K562 (cell line): Measurements from ENCODE around the gene CROCC2. TPM values are rescaled to one million over a fixed set of nuclear protein-coding genes. Genes with fewer than 3 reads are reported as not detected.

Source experiments
- ATAC-seq: fragments of 200-7000 bp; cut with Tn5 transposase; 3 replicates; pipeline ENCODE4 v1.9.1; 2020; ENCODE audit warnings: moderate library complexity
- BruUV-seq: library from RNA; stranded (reverse); fragments of 400-500 nt; replicated peaks from 2 replicates; lab custom pipeline; 2021; lab: Mats Ljungman, UMichigan
- CTCF ChIA-PET: fragments of 300-600 bp; formaldehyde crosslinking; extraction: SDS; loops from one replicate; lab custom pipeline; 2021; ENCODE audit warnings: low intra/inter-chr PET ratio; lab: Yijun Ruan, JAX
- POLR2A ChIA-PET: fragments of 300-600, 350-650 bp; sonication (Branson Sonifier 250); formaldehyde crosslinking; extraction: SDS; loops from one replicate; lab custom pipeline; 2021; ENCODE audit warnings: antibody characterized with exemption, inconsistent platforms; lab: Yijun Ruan, JAX
- DNase-seq, 4 experiments: peaks; one replicate each; pipeline versions ENCODE4 v3.0.0 to v3.0.0-alpha.2; 2011 to 2018; ENCODE audit warnings: low spot score in 3 of 4, mixed read lengths in 3 of 4; ENCODE audit errors: extremely low read depth in 1 of 4
- FAIRE-seq: peaks from 2 replicates; lab custom pipeline; 2011; peaks lifted over from hg19 to GRCh38; lab: Jason Lieb, UNC
- H2AFZ ChIP-seq: 2 replicates; pipeline ENCODE4 v1.6.0; 2011; ENCODE audit warnings: low read depth, low read length, control low read depth, inconsistent platforms
- H3K27ac ChIP-seq: fragments of 200-600 bp; 3 replicates; pipeline ENCODE4 v1.8.0; 2011; ENCODE audit warnings: low read depth, mild to moderate bottlenecking, control low read depth, inconsistent platforms, low read length, moderate library complexity, mixed read lengths; ENCODE audit errors: extremely low read depth
- H3K27me3 ChIP-seq, 2 experiments: fragments of 300-600 bp in 1 of 2; 2 replicates in 1 of 2; 3 replicates in 1 of 2; pipeline versions ENCODE4 v1.6.0 to v1.8.0; 2011; ENCODE audit warnings: inconsistent platforms in 2 of 2, low read length in 2 of 2, mild to moderate bottlenecking in 1 of 2, mixed read lengths in 1 of 2, moderate library complexity in 1 of 2; ENCODE audit not compliant: control insufficient read depth in 2 of 2, insufficient read depth in 2 of 2
- H3K36me3 ChIP-seq: fragments of 300-600 bp; 3 replicates; pipeline ENCODE4 v1.8.0; 2011; ENCODE audit warnings: mild to moderate bottlenecking, low read length, inconsistent platforms; ENCODE audit not compliant: control insufficient read depth, insufficient read depth
- H3K4me1 ChIP-seq, 2 experiments: fragments of 200-600 bp in 1 of 2; replicated peaks in 1 of 2; 2 replicates in 1 of 2; 3 replicates in 1 of 2; pipeline versions ENCODE4 v1.5.1 to v1.8.0; 2011; ENCODE audit warnings: inconsistent platforms in 2 of 2, low read length in 2 of 2, mild to moderate bottlenecking in 1 of 2, mixed read lengths in 1 of 2, moderate library complexity in 1 of 2; ENCODE audit not compliant: control insufficient read depth in 2 of 2, insufficient read depth in 2 of 2
- H3K4me2 ChIP-seq: 2 replicates; pipeline ENCODE4 v1.6.1; 2011; ENCODE audit warnings: low read length, control low read depth, inconsistent platforms, mixed read lengths; ENCODE audit not compliant: insufficient read depth
- H3K4me3 ChIP-seq: fragments of 200-600 bp; sonication (generic), shearing (Covaris generic); 2 replicates; pipeline ENCODE4 v1.5.1; 2016; ENCODE audit warnings: control low read depth, inconsistent platforms
- H3K79me2 ChIP-seq: fragments of 200-600 bp; 3 replicates; pipeline ENCODE4 v1.8.0; 2011; ENCODE audit warnings: low read length, inconsistent platforms; ENCODE audit not compliant: control insufficient read depth, insufficient read depth
- H3K9ac ChIP-seq, 2 experiments: 2 replicates each; pipeline versions ENCODE4 v1.6.0 to v1.6.1; 2011; ENCODE audit warnings: low read depth in 2 of 2, low read length in 2 of 2, control low read depth in 1 of 2, inconsistent platforms in 1 of 2, mild to moderate bottlenecking in 1 of 2, mixed read lengths in 1 of 2; ENCODE audit not compliant: insufficient read depth in 1 of 2
- H3K9me1 ChIP-seq: one replicate; pipeline ENCODE4 v1.6.0; 2011; ENCODE audit warnings: inconsistent platforms, mild to moderate bottlenecking, low read length, moderate library complexity; ENCODE audit not compliant: control insufficient read depth, insufficient read depth
- H3K9me3 ChIP-seq: replicated peaks from 2 replicates; pipeline ENCODE4 v1.5.1; 2011; ENCODE audit warnings: low read depth, low read length, inconsistent platforms; ENCODE audit not compliant: control insufficient read depth, insufficient read depth
- H4K20me1 ChIP-seq: replicated peaks from 2 replicates; pipeline ENCODE4 v1.6.1; 2011; ENCODE audit warnings: low read length, inconsistent platforms, mixed read lengths; ENCODE audit not compliant: control insufficient read depth, insufficient read depth
- BRD4 ChIP-seq: fragments of 200-600 bp; sonication (generic); IDR thresholded peaks from 2 replicates; pipeline ENCODE4 v1.6.1; 2017; ENCODE audit warnings: inconsistent platforms
- CBX2 ChIP-seq: fragments of 200-600 bp; sonication (generic); IDR thresholded peaks from one replicate; pipeline ENCODE4 v1.6.1; 2012; ENCODE audit warnings: mild to moderate bottlenecking, low read length, inconsistent platforms; ENCODE audit not compliant: insufficient read depth, poor library complexity, severe bottlenecking
- CEBPB ChIP-seq: fragments of 450-650 bp; IDR thresholded peaks from 2 replicates; pipeline ENCODE4 v1.6.1; 2016; ENCODE audit warnings: missing genetic modification characterization, missing compliant biosample characterization
- DACH1 ChIP-seq: fragments of 450-650 bp; IDR thresholded peaks from 2 replicates; pipeline ENCODE4 v1.6.1; 2018; ENCODE audit not compliant: partially characterized antibody
- DMBX1 ChIP-seq: fragments of 250-450 bp; sonication (Bioruptor Pico); IDR thresholded peaks from 2 replicates; pipeline ENCODE4 v1.8.0; 2022; ENCODE audit warnings: inconsistent platforms, mild to moderate bottlenecking, moderate library complexity, borderline replicate concordance
- EGR1 ChIP-seq: fragments of 450-650 bp; conservative IDR thresholded peaks from 2 replicates; pipeline ENCODE4 v1.6.1; 2017; ENCODE audit warnings: mild to moderate bottlenecking
- HDAC1 ChIP-seq, 2 experiments: fragments of 450-650 bp; IDR thresholded peaks; 2 replicates each; pipeline ENCODE4 v1.6.1; 2016 to 2017; ENCODE audit warnings: inconsistent platforms in 1 of 2, mild to moderate bottlenecking in 1 of 2, moderate library complexity in 1 of 2
- MYBL2 ChIP-seq, 2 experiments: fragments of 450-650 bp in 1 of 2; sonication (generic) in 1 of 2; formaldehyde crosslinking in 1 of 2; IDR thresholded peaks; 2 replicates each; pipeline versions ENCODE4 v1.6.1 to v1.8.1; 2017 to 2022; ENCODE audit warnings: borderline replicate concordance in 1 of 2, inconsistent platforms in 1 of 2, low read depth in 1 of 2, mild to moderate bottlenecking in 1 of 2, missing genetic modification reagents in 1 of 2, moderate library complexity in 1 of 2
- NFE2 ChIP-seq: IDR thresholded peaks from 2 replicates; pipeline ENCODE4 v1.6.1; 2014; ENCODE audit warnings: antibody characterized with exemption, low read depth
- NR1H2 ChIP-seq: sonication (generic); formaldehyde crosslinking; IDR thresholded peaks from 2 replicates; pipeline ENCODE4 v1.4.0; 2020; ENCODE audit warnings: mild to moderate bottlenecking, missing genetic modification reagents
- PCBP1 ChIP-seq: fragments of 200-400 bp; formaldehyde crosslinking; IDR thresholded peaks from 2 replicates; pipeline ENCODE4 v1.6.1; 2018; ENCODE audit warnings: mild to moderate bottlenecking, low read depth, low read length; ENCODE audit not compliant: poor library complexity, severe bottlenecking
- ZNF133 ChIP-seq: fragments of 250-450 bp; sonication (Bioruptor Pico); IDR thresholded peaks from 2 replicates; pipeline ENCODE4 v1.4.0; 2020; ENCODE audit warnings: mild to moderate bottlenecking
- ZNF143 ChIP-seq: sonication (generic); formaldehyde crosslinking; IDR thresholded peaks from 2 replicates; pipeline ENCODE4 v1.9.0; 2022; ENCODE audit warnings: mild to moderate bottlenecking, missing genetic modification reagents
- ZNF184 ChIP-seq: sonication (generic); formaldehyde crosslinking; IDR thresholded peaks from 2 replicates; pipeline ENCODE4 v1.5.0; 2020; ENCODE audit warnings: missing genetic modification reagents
- ZNF41 ChIP-seq: fragments of 250-450 bp; sonication (Bioruptor Pico); conservative IDR thresholded peaks from 2 replicates; pipeline ENCODE4 v1.4.0; 2020; ENCODE audit warnings: mild to moderate bottlenecking
- ZNF586 ChIP-seq: fragments of 450-650 bp; formaldehyde crosslinking; conservative IDR thresholded peaks from 2 replicates; pipeline ENCODE4 v1.4.0; 2020; ENCODE audit warnings: mild to moderate bottlenecking, moderate library complexity
- ZNF644 ChIP-seq: fragments of 200-800 bp; sonication (Bioruptor generic); IDR thresholded peaks from 2 replicates; pipeline ENCODE4 v1.6.1; 2016; ENCODE audit warnings: low read depth, missing genetic modification characterization, missing compliant biosample characterization
- ZNF77 ChIP-seq: fragments of 250-450 bp; sonication (Bioruptor Pico); IDR thresholded peaks from 2 replicates; pipeline ENCODE4 v1.5.0; 2020
- WGBS: fragments of 100-300 bp; shearing (Covaris generic); methylation state at CpG from one replicate; pipeline ENCODE4 v1.1.6; 2016; ENCODE audit warnings: low coverage, mixed read lengths; ENCODE audit not compliant: insufficient coverage; ENCODE audit errors: missing lambda C conversion rate; 5-methylcytosine and 5-hydroxymethylcytosine counted together
- in situ Hi-C: fragments of 300-500 bp; cut with MboI; formaldehyde crosslinking; loops from 4 replicates; pipeline ENCODE4 v1.15.0; 2018; ENCODE audit warnings: inconsistent platforms, mixed read lengths
- intact Hi-C: fragments of 100-400 bp; cut with micrococcal nuclease; formaldehyde crosslinking; loops from 2 replicates; pipeline ENCODE4 v1.14.2; 2022
- polyA plus RNA-seq, 8 experiments: library from polyadenylated mRNA; depleted of rRNA in 4 of 8; stranded (reverse) in 5 of 8; unstranded in 3 of 8; fragments of >200 nt; fragmentation: Nextera tagmentation in 2 of 8; fragmentation: Illumina TruSeq in 1 of 8; extraction: Ambion mirVana in 2 of 8; extraction: Trizol in 1 of 8; gene quantifications; 2 replicates each; pipeline versions ENCODE4 v1.2.1 to v1.2.3, GENCODE V29; 2011 to 2014; ENCODE audit warnings: inconsistent platforms in 1 of 8, missing spikeins in 1 of 8
- total RNA-seq, 7 experiments: library from RNA; depleted of rRNA in 6 of 7; stranded (reverse); fragments of >200 nt in 6 of 7; fragmentation: Illumina TruSeq in 2 of 7; extraction: Trizol in 2 of 7; gene quantifications; 2 replicates each; pipeline versions ENCODE4 v1.2.1 to v1.2.3, GENCODE V29; 2011 to 2021; ENCODE audit warnings: low replicate concordance in 1 of 7

The CROCC2 gene
- total and polyA plus RNA-seq, 9 of the 15 experiments (the other 6 are each of a cell fraction or from before 2014, with no cell fraction given): not detected

DNA sequence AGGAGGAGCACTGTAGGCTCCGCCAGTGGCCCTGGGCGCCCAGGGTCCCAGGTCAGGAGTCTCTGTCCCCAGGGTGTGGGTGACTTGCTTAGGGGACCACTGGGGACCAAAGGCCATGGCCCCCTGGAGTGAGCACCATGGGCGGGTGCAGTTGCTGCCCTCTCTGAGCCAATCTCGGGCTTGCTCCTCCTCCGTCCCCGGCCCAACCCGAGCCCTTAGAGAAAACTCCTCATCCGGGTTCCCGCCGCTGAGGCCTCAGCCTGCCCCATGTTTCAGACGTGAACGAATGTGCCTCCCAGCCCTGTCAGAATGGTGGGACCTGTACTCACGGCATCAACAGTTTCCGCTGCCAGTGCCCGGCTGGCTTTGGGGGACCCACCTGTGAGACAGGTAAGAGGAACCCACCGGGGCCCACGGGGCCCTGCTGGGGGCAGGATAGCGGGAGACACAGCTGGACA is 130.9 kb downstream of the CROCC2 start:
- DNase-seq (no peak), ATAC-seq (no peak; the same call in 2 of the 3 replicates), FAIRE-seq (no peak)
- in situ Hi-C loops: no loop called here
- Histone ChIP-seq H3K27ac (no peak overlapping the region), H3K9ac (no peak overlapping the region), H3K9me1 (no peaks in the 10 kb centered on the region), H3K4me1 (peaks cover 0 to 25% of the 10 kb centered on the region in 2 experiments; a peak in 2 of 5 replicates), H3K4me3 (no peak overlapping the region), H3K27me3 (peaks cover 0 to 49% of the 10 kb centered on the region in 2 experiments; a peak in 2 of 5 replicates), H3K9me3 (no peaks in the 10 kb centered on the region), H4K20me1 (no peaks in the 10 kb centered on the region; the same call in 1 of the 2 replicates), H3K4me2 (no peak overlapping the region), H3K36me3 (no peaks in the 10 kb centered on the region), H2AFZ (no peak overlapping the region), H3K79me2 (no peaks in the 10 kb centered on the region)
- TF ChIP-seq ZNF586 (no peak), ZNF41 (no peak), DACH1 (no peak), MYBL2 (IDR thresholded peaks at IDR 0.05; ENCODE audit: low read depth) (no peak), MYBL2 (CRISPR knock-in tag; IDR thresholded peaks at IDR 0.05; ENCODE audit: borderline replicate concordance) (no peak), CEBPB (tag) (no peak), ZNF644 (tag) (no peak), NR1H2 (CRISPR knock-in tag) (no peak), NFE2 (no peak), HDAC1 (IDR thresholded peaks at IDR 0.05) (no peak), BRD4 (no peak), PCBP1 (no peak), CBX2 (no peak), EGR1 (no peak), ZNF133 (CRISPR knock-in tag) (no peak), ZNF77 (no peak), DMBX1 (no peak), ZNF143 (CRISPR knock-in tag) (no peak), ZNF184 (CRISPR knock-in tag) (no peak)
- CTCF ChIA-PET: no interaction called here
- POLR2A ChIA-PET: interaction anchor here (1.5 kb wide), 1 partner anchor 10 kb away, joined by 4 read pairs; no protein-coding TSS in a partner anchor
- BruUV-seq: no TSS peak
- intact Hi-C loops: no loop called here
- 21% methylated on average over 9 of the region's 18 CpGs for WGBS
